Hepatocyte (in vitro differentiated cells): ENCODE data around the gene CSTF2T. TPM values are rescaled to one million over a fixed set of nuclear protein-coding genes. Genes with fewer than 3 reads are reported as not detected.
A peak's percentile ranks its signal among the peaks of the same experiment; 100 is the strongest.

ENCODE experiments used
- DNase-seq: peaks from one replicate; pipeline ENCODE4 v3.0.0-alpha.2; 2016; ENCODE audit warnings: low spot score
- H2AFZ ChIP-seq: fragments of 200-600 bp; sonication (generic); 2 replicates; pipeline ENCODE4 v1.6.0; 2016; ENCODE audit warnings: antibody characterized with exemption, mild to moderate bottlenecking
- H3K27ac ChIP-seq: fragments of 200-600 bp; sonication (generic); 2 replicates; pipeline ENCODE4 v1.5.1; 2016; ENCODE audit warnings: mild to moderate bottlenecking
- H3K27me3 ChIP-seq: fragments of 200-600 bp; sonication (generic); 2 replicates; pipeline ENCODE4 v1.6.1; 2016
- H3K36me3 ChIP-seq: fragments of 200-600 bp; sonication (generic); replicated peaks from 2 replicates; pipeline ENCODE4 v1.5.1; 2016; ENCODE audit warnings: low read depth; ENCODE audit not compliant: insufficient read depth
- H3K4me1 ChIP-seq: fragments of 200-600 bp; sonication (generic); 2 replicates; pipeline ENCODE4 v1.5.1; 2016; ENCODE audit warnings: mild to moderate bottlenecking, moderate library complexity; ENCODE audit not compliant: insufficient read depth
- H3K4me2 ChIP-seq: fragments of 200-600 bp; sonication (generic); 2 replicates; pipeline ENCODE4 v1.6.0; 2016
- H3K4me3 ChIP-seq: fragments of 200-600 bp; sonication (generic); 2 replicates; pipeline ENCODE4 v1.5.1; 2016; ENCODE audit warnings: mild to moderate bottlenecking
- H3K79me2 ChIP-seq: fragments of 200-600 bp; sonication (generic); 2 replicates; pipeline ENCODE4 v1.6.0; 2017; ENCODE audit warnings: mild to moderate bottlenecking
- H3K9me2 ChIP-seq: fragments of 200-600 bp; sonication (generic); replicated peaks from 2 replicates; pipeline ENCODE4 v1.6.0; 2017; ENCODE audit warnings: mild to moderate bottlenecking; ENCODE audit not compliant: insufficient read depth
- H3K9me3 ChIP-seq: fragments of 200-600 bp; sonication (generic); 2 replicates; pipeline ENCODE4 v1.5.1; 2016; ENCODE audit warnings: low read depth, mild to moderate bottlenecking
- H4K20me1 ChIP-seq: fragments of 200-600 bp; sonication (generic); 2 replicates; pipeline ENCODE4 v1.6.0; 2016; ENCODE audit warnings: mild to moderate bottlenecking; ENCODE audit not compliant: insufficient read depth, poor library complexity, severe bottlenecking
- CTCF ChIP-seq: fragments of 200-600 bp; sonication (generic); IDR thresholded peaks from 2 replicates; pipeline ENCODE4 v1.5.1; 2016; ENCODE audit warnings: antibody characterized with exemption, mild to moderate bottlenecking; ENCODE audit not compliant: poor library complexity
- EZH2 ChIP-seq: fragments of 200-600 bp; sonication (generic); IDR thresholded peaks from 2 replicates; pipeline ENCODE4 v1.6.1; 2016; ENCODE audit warnings: antibody characterized with exemption, mild to moderate bottlenecking, borderline replicate concordance
- EZH2phosphoT487 ChIP-seq: fragments of 200-600 bp; sonication (generic); IDR thresholded peaks from one replicate; pipeline ENCODE4 v1.6.1; 2018; ENCODE audit warnings: antibody characterized with exemption, mild to moderate bottlenecking, low read depth, moderate library complexity; ENCODE audit not compliant: unreplicated experiment, severe bottlenecking
- WGBS: methylation state at CpG from one replicate; pipeline ENCODE4 v1.1.6; 2016; ENCODE audit warnings: low lambda C conversion rate; ENCODE audit errors: missing lambda C conversion rate; 5-methylcytosine and 5-hydroxymethylcytosine counted together
- polyA plus RNA-seq: library from polyadenylated mRNA; unstranded; fragments of >200 nt; fragmentation: Nextera tagmentation; extraction: Ambion mirVana; gene quantifications from 2 replicates; pipeline ENCODE4 v1.2.1, GENCODE V29; 2016
- total RNA-seq: library from RNA; depleted of rRNA; stranded (reverse); fragments of >200 nt; gene quantifications from 2 replicates; pipeline ENCODE4 v1.2.3, GENCODE V29; 2014

Gene CSTF2T
- total and polyA plus RNA-seq, 2 experiments from 2014 or later, result 7.2 to 22.3 TPM

DNA sequence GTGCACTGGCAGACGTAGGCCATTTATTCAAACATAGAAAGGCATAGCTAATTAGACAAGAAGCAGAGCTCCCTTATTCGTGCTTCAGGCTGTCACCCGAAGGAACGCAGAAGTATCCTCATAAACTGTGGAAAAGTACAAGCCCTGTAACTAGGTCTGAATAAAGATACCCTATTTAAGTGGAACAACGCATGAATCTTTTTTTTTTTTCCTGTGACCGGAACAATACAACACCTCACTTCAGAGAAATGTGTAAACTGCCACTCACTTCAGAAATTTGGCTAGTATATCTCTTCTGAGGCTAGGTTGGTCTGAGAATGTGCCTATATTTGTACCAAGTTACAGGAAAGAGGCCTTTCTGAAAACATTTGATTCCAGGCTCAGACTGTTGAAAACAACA lies 8.0 kb upstream of the CSTF2T start:
- Histone ChIP-seq H3K27me3 (no peaks in the 10 kb centered on the region), H3K27ac (no peak overlapping the region), H3K36me3 (no peaks in the 10 kb centered on the region), H3K79me2 (no peaks in the 10 kb centered on the region), H4K20me1 (no peaks in the 10 kb centered on the region), H3K4me2 (no peak overlapping the region), H3K4me3 (no peak overlapping the region), H3K9me2 (no peaks in the 10 kb centered on the region), H3K9me3 (no peaks in the 10 kb centered on the region), H2AFZ (no peak overlapping the region), H3K4me1 (no peaks in the 10 kb centered on the region)
- TF ChIP-seq EZH2 (no peak), EZH2phosphoT487 (no peak), CTCF (no peak)
- 51% methylated on average over 6 of the region's 6 CpGs for WGBS
- DNase-seq, result no peak

GRCh38 chr10:51706225-51706624 lies 6.8 kb upstream of the CSTF2T start:
- Histone ChIP-seq H3K79me2 (no peaks in the 10 kb centered on the region), H3K4me3 (no peak overlapping the region), H3K27me3 (no peaks in the 10 kb centered on the region), H3K9me2 (no peaks in the 10 kb centered on the region), H3K4me1 (no peaks in the 10 kb centered on the region), H3K36me3 (no peaks in the 10 kb centered on the region), H3K27ac (no peak overlapping the region), H2AFZ (no peak overlapping the region), H3K4me2 (no peak overlapping the region), H4K20me1 (no peaks in the 10 kb centered on the region), H3K9me3 (no peaks in the 10 kb centered on the region)
- no peak for DNase-seq
- 92% methylated on average over 3 of the region's 3 CpGs for WGBS
- no peak for TF ChIP-seq EZH2phosphoT487
- TF ChIP-seq CTCF, result no peak
- TF ChIP-seq EZH2, result no peak

DNA sequence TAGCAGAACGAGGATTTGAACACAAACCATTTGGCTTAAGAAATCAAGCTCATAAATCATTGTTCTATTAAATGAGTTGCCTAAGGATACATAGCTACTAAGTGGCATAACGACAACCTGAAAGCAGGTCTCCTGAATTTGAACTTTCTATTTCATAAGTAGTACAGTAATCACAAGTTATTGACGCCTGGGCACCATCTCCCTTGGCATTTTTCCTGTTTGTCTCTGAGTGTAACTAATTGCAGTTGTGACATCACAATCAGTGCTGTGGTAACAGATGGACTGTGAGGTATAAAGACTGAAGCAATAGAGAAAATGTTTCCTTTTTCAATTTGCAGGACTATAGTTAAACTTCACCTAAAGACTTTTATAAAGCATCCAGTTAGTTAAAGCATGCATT lies 6.4 kb upstream of the CSTF2T start:
- Histone ChIP-seq H3K4me3 (no peak overlapping the region), H3K79me2 (no peaks in the 10 kb centered on the region), H3K9me3 (no peaks in the 10 kb centered on the region), H3K4me2 (no peak overlapping the region), H3K9me2 (no peaks in the 10 kb centered on the region), H2AFZ (no peak overlapping the region), H3K36me3 (no peaks in the 10 kb centered on the region), H4K20me1 (no peaks in the 10 kb centered on the region), H3K4me1 (no peaks in the 10 kb centered on the region), H3K27me3 (no peaks in the 10 kb centered on the region), H3K27ac (no peak overlapping the region)
- TF ChIP-seq EZH2phosphoT487 (no peak), EZH2 (no peak), CTCF (no peak)
- DNase-seq, result no peak
- WGBS, result 84% methylated on average over 3 of the region's 3 CpGs

GRCh38 chr10:51700228-51700817 lies 928 bp upstream of the CSTF2T start:
- TF ChIP-seq EZH2phosphoT487 (no peak), EZH2 (no peak), CTCF (no peak)
- Histone ChIP-seq H3K79me2 (peaks cover 22% of the 10 kb centered on the region), H4K20me1 (no peaks in the 10 kb centered on the region), H3K27ac (peak overlapping the region; percentile 99), H3K27me3 (no peaks in the 10 kb centered on the region), H3K9me2 (no peaks in the 10 kb centered on the region), H3K4me1 (peaks cover 10% of the 10 kb centered on the region), H3K4me2 (peak overlapping the region; percentile 79), H3K4me3 (peak overlapping the region; percentile 82), H2AFZ (peak overlapping the region; percentile 91), H3K9me3 (no peaks in the 10 kb centered on the region), H3K36me3 (no peaks in the 10 kb centered on the region)
- DNase-seq, result peak; percentile 55
- WGBS, result 22% methylated on average over 12 of the region's 12 CpGs
